ENCODE data around the gene CACNB3.

The CACNB3 gene

DNA sequence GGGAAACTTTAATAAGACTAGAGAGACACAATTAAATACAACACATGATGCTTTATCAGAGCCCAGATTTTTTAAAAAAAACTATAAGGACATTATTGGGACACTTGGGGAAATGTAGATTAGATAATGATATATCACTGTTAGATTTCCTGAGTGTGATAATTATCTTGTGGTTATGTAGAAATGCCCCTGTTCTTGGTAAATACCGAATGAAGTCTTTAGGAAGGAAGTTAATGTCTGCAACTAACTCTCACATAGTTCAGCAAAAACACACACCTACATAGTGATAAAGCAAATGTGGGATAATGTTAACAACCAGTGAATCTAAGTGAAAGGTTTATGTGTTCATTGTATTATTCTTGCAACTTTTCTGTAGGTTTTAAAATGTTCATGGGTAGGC is 14.6 kb upstream of the CACNB3 start:
- Histone ChIP-seq H3K9ac (ENCODE audit: low read depth in 1 of 2, low read length in 2 of 2) (no peak overlapping the region), H3K4me3 (ENCODE audit: low read depth in 1 of 2, low read length in 2 of 2) (no peak overlapping the region), H3K27ac (ENCODE audit: low read depth, low read length) (no peak overlapping the region), H3K4me1 (ENCODE audit: control insufficient read depth in 1 of 2, insufficient read depth in 2 of 2, low read length in 2 of 2) (no peaks in the 10 kb centered on the region), H3K27me3 (ENCODE audit: control insufficient read depth in 1 of 2, insufficient read depth in 2 of 2, low read length in 2 of 2) (peaks cover 0 to 4% of the 10 kb centered on the region in 2 donors), H3K36me3 (ENCODE audit: control insufficient read depth in 1 of 2, insufficient read depth in 2 of 2, low read length in 2 of 2) (no peaks in the 10 kb centered on the region), H3K9me3 (ENCODE audit: control insufficient read depth in 1 of 2, low read length in 2 of 2) (no peaks in the 10 kb centered on the region)

DNA sequence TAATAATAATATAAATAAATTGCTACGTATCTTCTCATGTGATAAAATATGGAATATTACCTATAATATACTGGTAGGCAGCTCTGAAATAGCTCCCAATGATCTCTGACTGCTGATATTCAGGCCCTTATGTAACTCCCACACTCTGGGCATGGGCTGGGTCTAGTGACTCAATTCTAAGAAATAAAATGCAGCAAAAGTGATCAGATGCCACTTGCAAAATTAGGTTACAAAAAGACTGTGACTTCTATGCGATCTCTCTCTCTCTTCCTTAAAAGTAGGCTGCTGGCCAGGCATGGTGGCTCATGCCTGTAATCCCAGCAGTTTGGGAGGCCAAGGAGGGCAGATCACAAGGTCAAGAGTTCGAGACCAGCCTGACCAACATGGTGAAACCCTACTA is 10.3 kb upstream of the CACNB3 start:
- peaks cover 18 to 19% of the 10 kb centered on the region in 2 donors for H3K4me1 ChIP-seq (ENCODE audit: control insufficient read depth in 1 of 2, insufficient read depth in 2 of 2, low read length in 2 of 2)

DNA sequence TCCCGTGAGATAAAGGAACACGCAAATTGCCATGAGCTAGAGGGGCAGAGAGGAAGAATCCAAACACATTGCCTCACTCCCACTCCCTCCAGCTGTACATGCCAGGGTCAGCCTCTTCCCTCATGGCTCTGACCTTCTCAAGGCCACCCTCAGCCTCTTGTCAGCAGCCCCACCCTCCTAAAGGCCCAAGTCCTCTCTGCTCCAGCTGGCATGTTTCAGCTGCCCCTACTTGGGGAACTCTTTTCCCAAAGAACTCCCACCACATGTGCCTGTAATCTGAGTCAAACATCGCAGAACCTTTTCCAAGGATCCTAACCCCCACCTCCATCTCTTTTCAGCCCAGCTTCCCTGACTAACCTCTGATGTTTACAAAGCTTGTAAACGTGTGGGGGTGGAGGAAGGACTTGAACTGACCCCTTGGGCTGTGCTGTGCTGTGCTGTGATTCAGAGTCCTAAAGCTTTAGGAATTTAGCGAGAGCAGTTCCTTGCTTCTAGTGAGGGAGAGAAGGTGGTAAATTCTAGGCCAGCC is 7.3 kb upstream of the CACNB3 start:
- H3K4me1 ChIP-seq (ENCODE audit: control insufficient read depth in 1 of 2, insufficient read depth in 2 of 2, low read length in 2 of 2): peaks cover 28 to 29% of the 10 kb centered on the region in 2 donors
- no peak overlapping the region for H3K4me3 ChIP-seq (ENCODE audit: low read depth in 1 of 2, low read length in 2 of 2)
- no peaks in the 10 kb centered on the region for H3K9me3 ChIP-seq (ENCODE audit: control insufficient read depth in 1 of 2, low read length in 2 of 2)
- H3K36me3 ChIP-seq (ENCODE audit: control insufficient read depth in 1 of 2, insufficient read depth in 2 of 2, low read length in 2 of 2): no peaks in the 10 kb centered on the region
- no peaks in the 10 kb centered on the region for H3K27me3 ChIP-seq (ENCODE audit: control insufficient read depth in 1 of 2, insufficient read depth in 2 of 2, low read length in 2 of 2)
- no peak overlapping the region for H3K9ac ChIP-seq (ENCODE audit: low read depth in 1 of 2, low read length in 2 of 2)
- peak overlapping the region; percentile 15 for H3K27ac ChIP-seq (ENCODE audit: low read depth, low read length)

More for the DNA sequence above, 10.3 kb upstream of the CACNB3 start:
- no peak overlapping the region for H3K27ac ChIP-seq (ENCODE audit: low read depth, low read length)
- no peak overlapping the region for H3K9ac ChIP-seq (ENCODE audit: low read depth in 1 of 2, low read length in 2 of 2)
- H3K4me3 ChIP-seq (ENCODE audit: low read depth in 1 of 2, low read length in 2 of 2): no peak overlapping the region
- H3K27me3 ChIP-seq (ENCODE audit: control insufficient read depth in 1 of 2, insufficient read depth in 2 of 2, low read length in 2 of 2): no peaks in the 10 kb centered on the region
- H3K9me3 ChIP-seq (ENCODE audit: control insufficient read depth in 1 of 2, low read length in 2 of 2): no peaks in the 10 kb centered on the region
- H3K36me3 ChIP-seq (ENCODE audit: control insufficient read depth in 1 of 2, insufficient read depth in 2 of 2, low read length in 2 of 2): no peaks in the 10 kb centered on the region

DNA sequence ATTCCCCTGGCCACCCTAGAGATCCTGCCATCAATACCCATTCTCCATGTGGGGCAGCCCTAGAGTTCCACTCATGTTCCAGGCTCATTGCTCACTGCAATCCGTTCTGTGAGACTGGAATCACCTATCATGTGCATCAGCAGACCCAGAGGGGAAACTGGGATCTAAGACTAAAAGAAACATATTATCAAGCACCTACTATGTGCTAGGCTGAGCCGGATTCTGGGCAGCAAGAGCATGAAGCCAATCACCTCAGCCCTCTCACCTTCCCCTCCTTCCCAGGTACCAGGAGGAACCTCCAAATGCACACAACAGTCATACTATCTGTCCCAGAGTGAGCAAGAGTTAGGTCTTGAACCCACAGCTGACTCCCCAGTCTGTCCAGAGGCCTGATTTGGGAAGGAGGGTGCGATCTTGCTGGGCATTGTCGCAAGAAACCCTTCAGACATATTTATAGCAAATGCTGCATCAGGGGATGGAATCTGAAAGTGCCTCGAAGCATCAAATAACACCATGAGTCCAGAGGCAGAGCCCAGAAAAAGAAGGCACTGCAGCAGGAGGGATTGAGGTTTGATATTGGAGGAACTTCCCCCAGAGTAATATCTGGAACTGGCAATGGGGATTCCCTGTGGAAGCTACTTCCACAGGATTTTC is 6.7 kb upstream of the CACNB3 start:
- Histone ChIP-seq H3K9me3 (ENCODE audit: control insufficient read depth in 1 of 2, low read length in 2 of 2) (no peaks in the 10 kb centered on the region), H3K27ac (ENCODE audit: low read depth, low read length) (peak overlapping the region; percentile 10), H3K27me3 (ENCODE audit: control insufficient read depth in 1 of 2, insufficient read depth in 2 of 2, low read length in 2 of 2) (no peaks in the 10 kb centered on the region), H3K9ac (ENCODE audit: low read depth in 1 of 2, low read length in 2 of 2) (no peak overlapping the region), H3K36me3 (ENCODE audit: control insufficient read depth in 1 of 2, insufficient read depth in 2 of 2, low read length in 2 of 2) (no peaks in the 10 kb centered on the region), H3K4me3 (ENCODE audit: low read depth in 1 of 2, low read length in 2 of 2) (peak overlapping the region in 1 of 2 donors; percentile 29), H3K4me1 (ENCODE audit: control insufficient read depth in 1 of 2, insufficient read depth in 2 of 2, low read length in 2 of 2) (peaks cover 34 to 35% of the 10 kb centered on the region in 2 donors)

DNA sequence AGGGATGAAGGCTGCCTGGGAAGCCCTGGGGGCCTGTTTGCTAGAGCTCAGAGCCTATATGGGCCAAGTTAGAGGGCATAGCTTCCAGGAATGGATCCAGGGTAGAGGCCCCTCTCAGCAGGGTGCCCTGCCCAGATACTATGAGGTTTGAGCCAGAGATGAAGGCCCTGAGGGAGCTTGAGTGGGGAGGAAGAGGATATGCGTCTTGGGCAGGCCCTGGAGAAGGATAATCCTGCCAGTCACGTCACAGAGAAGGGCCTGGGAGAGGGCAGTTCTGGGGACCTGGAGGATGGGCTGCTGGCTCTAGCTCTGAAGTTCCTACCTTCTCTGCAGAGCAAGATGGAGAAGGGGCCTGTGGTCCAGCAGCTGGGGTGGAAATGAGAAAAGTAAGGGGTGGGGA is 5.9 kb upstream of the CACNB3 start:
- no peaks in the 10 kb centered on the region for H3K9me3 ChIP-seq (ENCODE audit: control insufficient read depth in 1 of 2, low read length in 2 of 2)
- no peaks in the 10 kb centered on the region for H3K36me3 ChIP-seq (ENCODE audit: control insufficient read depth in 1 of 2, insufficient read depth in 2 of 2, low read length in 2 of 2)
- no peak overlapping the region for H3K9ac ChIP-seq (ENCODE audit: low read depth in 1 of 2, low read length in 2 of 2)
- no peak overlapping the region for H3K4me3 ChIP-seq (ENCODE audit: low read depth in 1 of 2, low read length in 2 of 2)
- no peaks in the 10 kb centered on the region for H3K27me3 ChIP-seq (ENCODE audit: control insufficient read depth in 1 of 2, insufficient read depth in 2 of 2, low read length in 2 of 2)
- H3K4me1 ChIP-seq (ENCODE audit: control insufficient read depth in 1 of 2, insufficient read depth in 2 of 2, low read length in 2 of 2): peaks cover 37 to 39% of the 10 kb centered on the region in 2 donors
- no peak overlapping the region for H3K27ac ChIP-seq (ENCODE audit: low read depth, low read length)

DNA sequence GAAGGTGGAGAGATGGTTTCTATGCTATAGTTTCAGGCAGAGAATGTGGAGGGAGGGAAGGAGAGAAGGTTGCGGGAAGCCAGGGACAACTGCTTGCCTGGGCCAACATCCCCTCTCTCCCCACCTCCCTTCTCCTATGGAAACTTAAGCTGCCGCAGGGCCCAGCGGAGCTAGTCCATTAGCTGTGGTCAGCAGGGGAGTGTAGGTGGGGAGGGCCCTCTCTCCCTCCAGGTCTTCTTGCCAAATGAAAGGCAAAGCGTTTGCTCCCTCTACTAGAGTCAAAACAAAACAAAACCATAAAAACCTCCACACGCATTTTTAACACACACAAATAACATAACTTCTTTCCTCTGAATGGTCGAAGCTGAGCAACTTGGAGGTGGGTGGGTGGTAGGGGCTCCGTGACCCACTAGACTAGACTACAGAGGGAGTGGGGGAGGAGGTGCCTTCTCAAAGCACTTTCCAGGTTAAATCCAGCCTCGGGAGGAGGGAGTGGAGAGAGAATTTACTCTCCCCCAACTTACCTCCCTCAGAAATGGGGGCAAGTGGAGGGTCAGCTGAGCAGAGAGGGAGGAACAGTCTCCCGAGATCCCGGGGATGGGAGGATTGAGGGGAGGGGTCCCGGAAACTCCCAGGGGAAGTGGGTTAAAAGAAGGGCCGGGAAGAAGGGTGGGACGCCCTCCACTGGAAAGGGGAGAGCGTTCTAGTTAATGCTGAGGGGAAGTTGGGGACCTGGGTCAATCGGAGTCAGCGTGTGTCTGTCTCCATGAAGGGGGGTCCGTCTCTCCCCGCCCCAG is 4.6 kb upstream of the CACNB3 start:
- Histone ChIP-seq H3K4me3 (ENCODE audit: low read depth in 1 of 2, low read length in 2 of 2) (peak overlapping the region; percentile 86 to 94), H3K36me3 (ENCODE audit: control insufficient read depth in 1 of 2, insufficient read depth in 2 of 2, low read length in 2 of 2) (no peaks in the 10 kb centered on the region), H3K9me3 (ENCODE audit: control insufficient read depth in 1 of 2, low read length in 2 of 2) (no peaks in the 10 kb centered on the region), H3K27me3 (ENCODE audit: control insufficient read depth in 1 of 2, insufficient read depth in 2 of 2, low read length in 2 of 2) (no peaks in the 10 kb centered on the region), H3K4me1 (ENCODE audit: control insufficient read depth in 1 of 2, insufficient read depth in 2 of 2, low read length in 2 of 2) (peaks cover 43 to 45% of the 10 kb centered on the region in 2 donors), H3K9ac (ENCODE audit: low read depth in 1 of 2, low read length in 2 of 2) (peak overlapping the region; percentile 92 to 93), H3K27ac (ENCODE audit: low read depth, low read length) (peak overlapping the region; percentile 84)

DNA sequence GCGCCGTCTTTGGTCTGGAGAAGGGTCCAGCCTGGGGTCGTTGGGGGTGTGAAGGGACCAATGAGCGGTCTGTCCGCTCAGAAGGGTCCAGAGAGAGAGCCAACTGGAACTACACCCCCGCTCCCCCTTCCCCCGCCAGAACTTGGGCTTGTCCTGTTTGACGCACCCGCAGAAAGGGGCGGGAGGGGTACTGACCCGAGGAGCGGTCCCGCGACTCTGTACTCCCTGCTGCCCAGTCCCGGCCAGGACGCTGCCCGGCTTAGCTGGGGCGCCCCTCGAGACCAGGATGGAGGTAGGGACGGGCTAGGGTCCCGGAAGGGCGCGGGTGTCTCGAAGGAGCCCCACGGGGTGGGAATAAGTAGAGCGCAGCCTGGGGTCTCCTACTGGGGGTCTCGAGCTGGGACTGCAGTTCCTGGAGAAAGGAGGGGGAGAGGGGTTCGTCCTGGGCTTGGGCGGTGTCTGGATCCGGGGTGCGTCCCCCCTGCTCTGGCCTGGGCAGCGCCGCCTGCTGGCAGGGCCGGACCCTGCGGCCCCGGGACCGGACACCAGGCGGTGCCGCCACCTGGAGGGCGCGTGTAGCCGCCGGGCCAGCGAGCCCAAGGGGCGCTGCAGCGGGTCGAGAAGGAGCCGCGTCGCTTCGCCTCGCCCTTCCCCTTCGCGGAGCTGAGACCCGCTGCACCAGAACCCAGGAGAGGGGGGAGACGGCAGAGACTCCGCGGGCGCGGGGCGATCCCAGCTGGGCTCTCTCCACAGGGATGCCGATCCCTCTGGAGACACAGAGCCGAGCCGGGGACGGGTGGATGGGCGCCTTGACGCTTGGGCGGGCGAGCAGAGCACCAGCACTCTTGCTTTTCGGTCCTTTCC is 3.8 kb upstream of the CACNB3 start:
- Histone ChIP-seq H3K4me1 (ENCODE audit: control insufficient read depth in 1 of 2, insufficient read depth in 2 of 2, low read length in 2 of 2) (peaks cover 45 to 49% of the 10 kb centered on the region in 2 donors), H3K27ac (ENCODE audit: low read depth, low read length) (peak overlapping the region; percentile 87), H3K36me3 (ENCODE audit: control insufficient read depth in 1 of 2, insufficient read depth in 2 of 2, low read length in 2 of 2) (no peaks in the 10 kb centered on the region), H3K9me3 (ENCODE audit: control insufficient read depth in 1 of 2, low read length in 2 of 2) (no peaks in the 10 kb centered on the region), H3K27me3 (ENCODE audit: control insufficient read depth in 1 of 2, insufficient read depth in 2 of 2, low read length in 2 of 2) (no peaks in the 10 kb centered on the region), H3K4me3 (ENCODE audit: low read depth in 1 of 2, low read length in 2 of 2) (peak overlapping the region; percentile 86 to 94), H3K9ac (ENCODE audit: low read depth in 1 of 2, low read length in 2 of 2) (peak overlapping the region; percentile 93 to 94)

DNA sequence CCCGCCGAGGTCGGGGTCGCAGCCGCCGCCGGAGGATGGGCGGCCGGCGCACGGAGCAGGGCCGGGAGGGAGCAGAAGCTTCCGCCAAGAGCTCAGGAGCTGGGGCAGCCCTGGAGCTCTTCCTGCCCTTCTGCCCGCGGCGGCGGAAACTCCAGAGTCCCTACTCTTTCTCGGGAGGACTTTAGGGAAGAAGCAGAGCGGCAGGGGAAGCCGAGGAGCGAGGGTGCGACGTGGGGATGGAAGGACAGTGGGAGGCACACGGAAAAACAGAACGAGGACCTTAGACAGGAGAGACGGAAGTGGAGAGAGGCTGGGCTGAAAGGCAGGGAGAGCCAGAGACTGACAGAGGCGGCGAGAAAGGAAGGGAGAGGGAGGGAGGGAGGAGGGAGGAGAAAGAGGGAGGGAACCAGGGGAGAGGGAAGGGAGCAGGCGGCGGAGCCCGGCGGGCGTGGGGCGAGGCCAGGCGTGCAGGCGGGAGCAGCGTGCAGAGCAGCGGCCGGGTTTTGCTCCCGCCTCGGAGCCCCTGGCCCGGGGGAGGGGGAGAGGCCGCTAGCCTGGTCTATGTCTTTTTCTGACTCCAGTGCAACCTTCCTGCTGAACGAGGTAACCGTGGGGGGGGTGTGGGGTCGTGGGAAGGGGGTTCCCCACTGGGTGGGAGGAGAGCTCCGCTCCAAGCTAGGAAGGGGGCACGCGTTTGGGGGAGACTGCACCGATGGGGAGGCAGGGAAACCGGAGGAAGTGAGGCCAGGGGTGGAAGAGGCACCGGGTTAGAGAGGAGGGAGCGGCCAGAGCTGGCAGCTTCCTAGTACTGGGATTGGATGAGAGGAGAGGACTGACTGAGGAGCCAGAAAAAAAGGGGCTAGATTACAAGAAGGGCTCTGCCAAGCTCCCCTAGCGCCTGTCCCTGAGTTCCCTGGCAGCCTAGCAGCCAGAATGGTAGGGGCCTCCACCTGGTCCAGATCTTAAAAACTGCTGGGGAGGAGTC is 2.9 kb upstream of the CACNB3 start:
- H3K27ac ChIP-seq (ENCODE audit: low read depth, low read length): peak overlapping the region; percentile 87
- H3K4me1 ChIP-seq (ENCODE audit: control insufficient read depth in 1 of 2, insufficient read depth in 2 of 2, low read length in 2 of 2): peaks cover 41 to 47% of the 10 kb centered on the region in 2 donors
- H3K36me3 ChIP-seq (ENCODE audit: control insufficient read depth in 1 of 2, insufficient read depth in 2 of 2, low read length in 2 of 2): no peaks in the 10 kb centered on the region
- no peaks in the 10 kb centered on the region for H3K9me3 ChIP-seq (ENCODE audit: control insufficient read depth in 1 of 2, low read length in 2 of 2)
- no peaks in the 10 kb centered on the region for H3K27me3 ChIP-seq (ENCODE audit: control insufficient read depth in 1 of 2, insufficient read depth in 2 of 2, low read length in 2 of 2)
- peak overlapping the region; percentile 93 to 94 for H3K9ac ChIP-seq (ENCODE audit: low read depth in 1 of 2, low read length in 2 of 2)
- peak overlapping the region; percentile 86 to 94 for H3K4me3 ChIP-seq (ENCODE audit: low read depth in 1 of 2, low read length in 2 of 2)
